Caco-2 (cell line): ENCODE data around the gene ANKS3. TPM values are rescaled to one million over a fixed set of nuclear protein-coding genes. Genes with fewer than 3 reads are reported as not detected.

Experiments
- BruUV-seq: library from RNA; stranded (reverse); fragments of 400-500 nt; replicated peaks from 2 replicates; lab custom pipeline; 2021; lab: Mats Ljungman, UMichigan
- CTCF ChIA-PET: fragments of 300-600 bp; sonication (Branson Sonifier 250); formaldehyde crosslinking; loops from one replicate; lab custom pipeline; 2022; ENCODE audit warnings: antibody characterized with exemption; lab: Charles Lee
- POLR2A ChIA-PET: fragments of 300-600 bp; sonication (Branson Sonifier 250); formaldehyde crosslinking; loops from one replicate; lab custom pipeline; 2022; ENCODE audit warnings: antibody characterized with exemption; lab: Charles Lee
- DNase-seq, 2 experiments: peaks; one replicate each; pipeline versions ENCODE4 v3.0.0 to v3.0.0-alpha.2; 2020 to 2022
- H3K27me3 ChIP-seq: replicated peaks from 2 replicates; pipeline ENCODE4 v1.6.0; 2011; ENCODE audit warnings: low read length; ENCODE audit not compliant: control insufficient read depth, insufficient read depth
- H3K36me3 ChIP-seq: 2 replicates; pipeline ENCODE4 v1.5.1; 2011; ENCODE audit warnings: low read length; ENCODE audit not compliant: control insufficient read depth, insufficient read depth
- H3K4me1 ChIP-seq: fragments of 250-450 bp; sonication (Bioruptor Pico); 2 replicates; pipeline ENCODE4 v1.5.1; 2020; ENCODE audit warnings: mild to moderate bottlenecking
- H3K4me3 ChIP-seq: 2 replicates; pipeline ENCODE4 v1.5.1; 2011; ENCODE audit warnings: low read depth, mild to moderate bottlenecking, control low read depth, low read length
- H3K9me3 ChIP-seq: fragments of 250-450 bp; sonication (Bioruptor Pico); 2 replicates; pipeline ENCODE4 v1.5.1; 2020; ENCODE audit warnings: mild to moderate bottlenecking, moderate library complexity
- H3K27ac Mint-ChIP-seq: one replicate; pipeline ENCODE4 v1.8.0; 2022; ENCODE audit warnings: mixed read lengths; ENCODE audit not compliant: unreplicated experiment
- H3K27me3 Mint-ChIP-seq: one replicate; pipeline ENCODE4 v1.8.0; 2022; ENCODE audit warnings: mixed read lengths; ENCODE audit not compliant: insufficient read depth, unreplicated experiment
- H3K36me3 Mint-ChIP-seq: one replicate; pipeline ENCODE4 v1.8.0; 2022; ENCODE audit warnings: mild to moderate bottlenecking, mixed read lengths; ENCODE audit not compliant: insufficient read depth, unreplicated experiment
- H3K4me1 Mint-ChIP-seq: one replicate; pipeline ENCODE4 v1.8.0; 2022; ENCODE audit warnings: low read depth, mixed read lengths; ENCODE audit not compliant: unreplicated experiment
- H3K4me3 Mint-ChIP-seq: one replicate; pipeline ENCODE4 v1.8.0; 2022; ENCODE audit warnings: mild to moderate bottlenecking, moderate library complexity, mixed read lengths; ENCODE audit not compliant: unreplicated experiment
- H3K9me3 Mint-ChIP-seq: one replicate; pipeline ENCODE4 v1.8.0; 2022; ENCODE audit warnings: mixed read lengths; ENCODE audit not compliant: unreplicated experiment
- CTCF ChIP-seq, 2 experiments: fragments of 200-600 bp in 1 of 2; IDR thresholded peaks; 1 replicate in 1 of 2; 2 replicates in 1 of 2; pipeline versions ENCODE4 v1.5.1 to v1.8.0; 2011 to 2022; ENCODE audit warnings: antibody characterized with exemption in 1 of 2, control low read depth in 1 of 2, inconsistent platforms in 1 of 2, low read depth in 1 of 2, low read length in 1 of 2, mild to moderate bottlenecking in 1 of 2, moderate library complexity in 1 of 2; ENCODE audit not compliant: insufficient read depth in 1 of 2, severe bottlenecking in 1 of 2, unreplicated experiment in 1 of 2
- intact Hi-C: fragments of 100-400 bp; cut with micrococcal nuclease; formaldehyde crosslinking; loops from one replicate; pipeline ENCODE4 v1.10.0; 2022; ENCODE audit not compliant: unreplicated experiment
- total RNA-seq: library from RNA; stranded (reverse); gene quantifications from 2 replicates; pipeline ENCODE4 v1.2.3, GENCODE V29; 2022

ANKS3 gene
- total RNA-seq, 1 experiment from 2014 or later, result 28.1 TPM

DNA sequence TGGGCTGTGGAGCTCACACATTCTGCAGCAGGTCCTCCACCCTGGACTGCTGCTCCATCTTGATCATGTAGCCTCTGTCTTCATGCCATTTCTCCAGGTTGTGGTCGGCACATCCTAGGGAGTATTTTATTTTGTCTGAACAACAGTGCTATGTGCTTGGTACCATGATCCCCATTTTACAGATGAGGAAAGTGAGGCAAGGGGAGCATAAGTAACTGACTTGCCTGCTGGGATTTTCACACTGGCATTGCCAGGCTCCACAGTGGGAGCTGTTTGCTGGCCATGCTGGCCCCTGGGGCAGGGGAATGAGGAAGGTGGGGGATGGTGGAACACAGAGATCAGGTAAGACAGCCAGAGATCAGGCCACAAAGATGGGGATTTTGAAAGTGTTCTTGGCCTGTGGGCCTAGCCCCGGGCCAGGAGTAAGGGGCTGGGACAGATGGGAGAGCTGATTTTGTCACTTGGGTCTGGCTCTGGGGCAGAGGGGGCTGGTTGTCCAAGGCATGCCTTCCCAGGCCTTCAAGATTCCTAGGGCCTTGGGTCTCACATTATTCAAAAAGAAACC, 42.2 kb upstream of the ANKS3 start:
- Histone ChIP-seq H3K9me3 (no peaks in the 10 kb centered on the region), H3K4me3 (no peak overlapping the region), H3K4me1 (no peaks in the 10 kb centered on the region), H3K36me3 (no peaks in the 10 kb centered on the region), H3K27me3 (no peaks in the 10 kb centered on the region)
- H3K27ac Mint-ChIP-seq, result no peak overlapping the region
- H3K27me3 Mint-ChIP-seq, result no peaks in the 10 kb centered on the region
- no peak for TF ChIP-seq CTCF (IDR thresholded peaks at IDR 0.05; ENCODE audit: insufficient read depth in 1 of 2, low read depth in 1 of 2, low read length in 1 of 2, severe bottlenecking in 1 of 2, unreplicated experiment in 1 of 2)
- ChIA-PET POLR2A (no interaction called here), CTCF (no interaction called here)
- no peak overlapping the region for H3K4me3 Mint-ChIP-seq
- no peaks in the 10 kb centered on the region for H3K9me3 Mint-ChIP-seq
- no peak for DNase-seq
- H3K36me3 Mint-ChIP-seq, result no peaks in the 10 kb centered on the region
- no TSS peak for BruUV-seq
- intact Hi-C loops, result no loop called here
- H3K4me1 Mint-ChIP-seq, result peaks cover 7% of the 10 kb centered on the region

DNA sequence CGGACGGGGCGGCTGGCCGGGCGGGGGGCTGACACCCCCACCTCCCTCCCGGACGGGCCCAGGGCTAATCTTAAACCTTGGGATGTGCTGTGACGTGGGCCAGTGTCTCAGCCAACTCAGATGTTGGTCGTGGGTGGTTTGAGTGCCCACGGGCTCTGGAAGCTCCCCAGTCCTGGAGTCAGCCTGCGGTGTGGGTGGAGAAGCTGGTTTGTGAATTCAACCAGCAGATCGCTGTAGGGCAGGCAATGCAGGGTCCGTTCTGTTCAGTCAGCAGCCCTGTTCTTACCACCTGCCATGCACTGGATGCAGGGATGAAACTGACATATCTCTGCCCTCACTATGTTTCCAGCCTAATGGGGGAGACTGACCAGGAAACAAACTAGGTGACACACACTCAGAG, 40.9 kb upstream of the ANKS3 start:
- Histone ChIP-seq H3K4me3 (no peak overlapping the region), H3K4me1 (no peaks in the 10 kb centered on the region), H3K36me3 (no peaks in the 10 kb centered on the region), H3K9me3 (no peaks in the 10 kb centered on the region), H3K27me3 (no peaks in the 10 kb centered on the region)
- TF ChIP-seq CTCF (IDR thresholded peaks at IDR 0.05; ENCODE audit: insufficient read depth in 1 of 2, low read depth in 1 of 2, low read length in 1 of 2, severe bottlenecking in 1 of 2, unreplicated experiment in 1 of 2), result no peak
- H3K4me1 Mint-ChIP-seq, result peaks cover 7% of the 10 kb centered on the region
- CTCF ChIA-PET, result no interaction called here
- no TSS peak for BruUV-seq
- no peaks in the 10 kb centered on the region for H3K27me3 Mint-ChIP-seq
- no peaks in the 10 kb centered on the region for H3K9me3 Mint-ChIP-seq
- DNase-seq, result no peak
- POLR2A ChIA-PET, result no interaction called here
- no peak overlapping the region for H3K27ac Mint-ChIP-seq
- H3K4me3 Mint-ChIP-seq, result no peak overlapping the region
- H3K36me3 Mint-ChIP-seq, result no peaks in the 10 kb centered on the region
- intact Hi-C loops, result no loop called here

DNA sequence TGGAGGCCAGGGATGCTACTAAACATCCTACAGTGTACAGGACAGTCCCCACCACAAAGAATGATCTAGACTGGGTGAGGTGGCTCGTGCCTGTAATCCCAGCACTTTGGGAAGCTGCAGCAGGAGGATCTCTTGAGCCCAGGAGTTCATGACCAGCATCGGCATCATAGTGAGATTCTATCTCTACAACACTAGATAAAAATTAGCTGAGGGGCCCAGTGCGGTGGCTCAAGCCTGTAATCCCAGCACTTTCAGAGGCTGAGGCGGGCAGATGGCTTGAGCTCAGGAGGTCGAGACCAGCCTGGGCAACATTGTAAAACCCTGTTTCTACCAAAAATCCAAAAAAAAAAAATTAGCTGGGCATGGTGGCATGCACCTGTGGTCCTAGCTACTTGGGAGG, 38.3 kb upstream of the ANKS3 start:
- Mint-ChIP-seq H3K4me1 (peaks cover 17% of the 10 kb centered on the region), H3K36me3 (peaks cover 9% of the 10 kb centered on the region), H3K4me3 (no peak overlapping the region), H3K27me3 (no peaks in the 10 kb centered on the region), H3K27ac (no peak overlapping the region), H3K9me3 (no peaks in the 10 kb centered on the region)
- ChIA-PET CTCF (no interaction called here), POLR2A (no interaction called here)
- BruUV-seq, result no TSS peak
- Histone ChIP-seq H3K36me3 (no peaks in the 10 kb centered on the region), H3K4me3 (no peak overlapping the region), H3K27me3 (no peaks in the 10 kb centered on the region), H3K9me3 (no peaks in the 10 kb centered on the region), H3K4me1 (peaks cover 10% of the 10 kb centered on the region; the same call in 1 of the 2 replicates)
- intact Hi-C loops, result no loop called here
- TF ChIP-seq CTCF (IDR thresholded peaks at IDR 0.05; ENCODE audit: insufficient read depth in 1 of 2, low read depth in 1 of 2, low read length in 1 of 2, severe bottlenecking in 1 of 2, unreplicated experiment in 1 of 2), result no peak
- DNase-seq, result no peak
